OCI-LY7 (cell line): ENCODE data around the gene SLC15A5. TPM values are rescaled to one million over a fixed set of nuclear protein-coding genes. Genes with fewer than 3 reads are reported as not detected.

Experiments
- total RNA-seq, 2 experiments: library from RNA; depleted of rRNA in 1 of 2; stranded (reverse); fragments of >200 nt in 1 of 2; shearing (Covaris generic) in 1 of 2; gene quantifications; 2 replicates each; pipeline ENCODE4 v1.2.3, GENCODE V29; 2014 to 2022

The SLC15A5 gene
- total RNA-seq, 2 experiments from 2014 or later: not detected

Other genes starting within 250 kb of the SLC15A5 start
- 16.5 and 17.9 TPM in 2 replicates for gene MGST1, start 70.0 kb upstream of the SLC15A5 start, total RNA-seq (2014; rRNA removed; shearing (Covaris generic))
- 66.7 and 67.4 TPM in 2 replicates for gene MGST1, start 70.0 kb upstream of the SLC15A5 start, total RNA-seq (2022)